Right atrium auricular region (tissue), 2 donors: ENCODE results near the gene C1orf210. TPM values are rescaled to one million over a fixed set of nuclear protein-coding genes. Genes with fewer than 3 reads are reported as not detected.

Source experiments
- DNase-seq: peaks from one replicate; pipeline ENCODE4 v3.0.0-alpha.2; 2019; ENCODE audit warnings: low spot score
- H3K27ac ChIP-seq, 2 donors: fragments of 200-600 bp; sonication (generic); 1 replicate in 1 of 2; 2 replicates in 1 of 2; pipeline ENCODE4 v1.5.1; 2016 to 2019
- H3K27me3 ChIP-seq, 2 donors: fragments of 200-600 bp; sonication (generic); one replicate each; pipeline versions ENCODE4 v1.5.1 to v1.6.0; 2017 to 2019
- H3K36me3 ChIP-seq: fragments of 200-600 bp; sonication (generic); one replicate; pipeline ENCODE4 v1.5.1; 2016
- H3K4me1 ChIP-seq, 2 donors: fragments of 200-600 bp; sonication (generic); one replicate each; pipeline versions ENCODE4 v1.5.1 to v1.6.0; 2017 to 2019
- H3K4me3 ChIP-seq, 2 donors: fragments of 200-600 bp; sonication (generic); 1 replicate in 1 of 2; 2 replicates in 1 of 2; pipeline ENCODE4 v1.5.1; 2017 to 2019; ENCODE audit warnings: mild to moderate bottlenecking in 1 of 2, moderate library complexity in 1 of 2
- H3K9me3 ChIP-seq, 2 donors: fragments of 200-600 bp; sonication (generic); one replicate each; pipeline ENCODE4 v1.5.1; 2019
- total RNA-seq, 2 donors: library from RNA; depleted of rRNA; stranded (reverse); fragments of >200 nt; gene quantifications; one replicate each; pipeline ENCODE4 v1.1.0, GENCODE V29; 2016
- TF ChIP-seq, protein P1 (sequence below), 2 donors: fragments of 200-600 bp; sonication (generic); IDR thresholded peaks; one replicate each; pipeline ENCODE4 v1.5.1; 2019; ENCODE audit warnings: antibody characterized with exemption in 2 of 2

The C1orf210 gene
- total RNA-seq, 2 donors from 2014 or later = not detected

DNA sequence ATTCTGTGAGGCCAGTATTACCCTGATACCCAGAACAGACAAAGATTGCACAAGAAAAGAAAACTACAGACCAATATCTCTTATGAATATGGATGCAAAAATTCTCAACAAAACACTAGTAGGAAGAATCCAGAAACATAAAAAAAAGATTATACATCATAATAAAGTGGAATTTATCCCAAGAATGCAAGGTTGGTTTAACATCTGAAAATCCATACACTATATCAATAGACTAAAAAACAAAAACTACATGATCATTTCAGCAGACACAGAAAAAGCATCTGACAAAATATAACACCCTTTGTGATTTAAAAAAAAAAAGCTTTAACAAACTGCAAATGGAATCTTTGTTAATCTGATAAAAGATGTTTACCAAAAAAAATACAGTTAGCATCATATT, 40.0 kb upstream of the C1orf210 start:
- Histone ChIP-seq H3K4me3 (no peak overlapping the region), H3K36me3 (no peaks in the 10 kb centered on the region), H3K27ac (no peak overlapping the region), H3K27me3 (no peaks in the 10 kb centered on the region), H3K4me1 (peaks cover 0 to 12% of the 10 kb centered on the region in 2 donors), H3K9me3 (peaks cover 0 to 18% of the 10 kb centered on the region in 2 donors)
- DNase-seq = no peak
- TF ChIP-seq, protein P1, sequence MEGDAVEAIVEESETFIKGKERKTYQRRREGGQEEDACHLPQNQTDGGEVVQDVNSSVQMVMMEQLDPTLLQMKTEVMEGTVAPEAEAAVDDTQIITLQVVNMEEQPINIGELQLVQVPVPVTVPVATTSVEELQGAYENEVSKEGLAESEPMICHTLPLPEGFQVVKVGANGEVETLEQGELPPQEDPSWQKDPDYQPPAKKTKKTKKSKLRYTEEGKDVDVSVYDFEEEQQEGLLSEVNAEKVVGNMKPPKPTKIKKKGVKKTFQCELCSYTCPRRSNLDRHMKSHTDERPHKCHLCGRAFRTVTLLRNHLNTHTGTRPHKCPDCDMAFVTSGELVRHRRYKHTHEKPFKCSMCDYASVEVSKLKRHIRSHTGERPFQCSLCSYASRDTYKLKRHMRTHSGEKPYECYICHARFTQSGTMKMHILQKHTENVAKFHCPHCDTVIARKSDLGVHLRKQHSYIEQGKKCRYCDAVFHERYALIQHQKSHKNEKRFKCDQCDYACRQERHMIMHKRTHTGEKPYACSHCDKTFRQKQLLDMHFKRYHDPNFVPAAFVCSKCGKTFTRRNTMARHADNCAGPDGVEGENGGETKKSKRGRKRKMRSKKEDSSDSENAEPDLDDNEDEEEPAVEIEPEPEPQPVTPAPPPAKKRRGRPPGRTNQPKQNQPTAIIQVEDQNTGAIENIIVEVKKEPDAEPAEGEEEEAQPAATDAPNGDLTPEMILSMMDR (IDR thresholded peaks at IDR 0.05) = no peak

DNA sequence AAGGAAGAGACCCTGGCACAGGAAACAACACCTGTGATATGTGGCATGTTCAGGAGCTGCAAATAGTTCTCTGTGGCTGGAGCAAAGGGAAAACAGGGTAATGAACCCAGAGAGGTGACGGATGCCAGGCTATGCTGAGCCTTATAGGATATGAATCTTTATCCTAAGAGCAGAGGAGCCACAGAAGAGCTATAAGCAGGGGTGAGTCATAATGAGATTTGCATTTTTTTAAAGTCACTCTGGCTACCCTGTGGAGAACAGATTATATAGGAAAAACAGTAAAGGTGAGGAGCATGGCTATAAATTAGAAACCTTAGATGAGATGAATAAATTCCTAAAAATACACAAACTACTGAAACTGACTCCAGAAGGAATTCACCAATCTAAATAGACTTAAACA, 39.4 kb upstream of the C1orf210 start:
- H3K4me3 ChIP-seq = no peak overlapping the region
- no peak for DNase-seq
- no peak overlapping the region for H3K27ac ChIP-seq
- H3K4me1 ChIP-seq = peaks cover 0 to 6% of the 10 kb centered on the region in 2 donors
- TF ChIP-seq, protein P1 (IDR thresholded peaks at IDR 0.05) = no peak
- H3K27me3 ChIP-seq = no peaks in the 10 kb centered on the region
- no peaks in the 10 kb centered on the region for H3K36me3 ChIP-seq
- H3K9me3 ChIP-seq = peaks cover 0 to 18% of the 10 kb centered on the region in 2 donors

DNA sequence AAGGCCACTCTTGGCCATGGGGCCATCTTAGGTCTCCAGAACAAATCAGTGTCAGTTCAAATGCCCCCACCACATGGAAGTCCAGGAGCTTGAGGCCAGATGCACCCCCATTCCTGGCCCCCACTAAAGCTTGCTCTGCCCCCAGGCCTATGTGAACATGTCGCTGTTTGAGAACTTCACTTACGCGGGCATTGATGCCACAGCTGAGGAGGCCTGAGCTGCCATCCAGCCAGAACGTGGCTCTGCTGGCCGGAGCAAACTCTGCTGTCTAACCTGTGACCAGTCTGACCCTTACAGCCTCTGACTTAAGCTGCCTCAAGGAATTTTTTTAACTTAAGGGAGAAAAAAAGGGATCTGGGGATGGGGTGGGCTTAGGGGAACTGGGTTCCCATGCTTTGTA, 37.1 kb upstream of the C1orf210 start:
- H3K36me3 ChIP-seq = no peaks in the 10 kb centered on the region
- peaks cover 0 to 14% of the 10 kb centered on the region in 2 donors for H3K9me3 ChIP-seq
- no peak for DNase-seq
- no peaks in the 10 kb centered on the region for H3K4me1 ChIP-seq
- no peak overlapping the region for H3K4me3 ChIP-seq
- TF ChIP-seq, protein P1 (IDR thresholded peaks at IDR 0.05) = no peak
- no peaks in the 10 kb centered on the region for H3K27me3 ChIP-seq
- H3K27ac ChIP-seq = no peak overlapping the region

DNA sequence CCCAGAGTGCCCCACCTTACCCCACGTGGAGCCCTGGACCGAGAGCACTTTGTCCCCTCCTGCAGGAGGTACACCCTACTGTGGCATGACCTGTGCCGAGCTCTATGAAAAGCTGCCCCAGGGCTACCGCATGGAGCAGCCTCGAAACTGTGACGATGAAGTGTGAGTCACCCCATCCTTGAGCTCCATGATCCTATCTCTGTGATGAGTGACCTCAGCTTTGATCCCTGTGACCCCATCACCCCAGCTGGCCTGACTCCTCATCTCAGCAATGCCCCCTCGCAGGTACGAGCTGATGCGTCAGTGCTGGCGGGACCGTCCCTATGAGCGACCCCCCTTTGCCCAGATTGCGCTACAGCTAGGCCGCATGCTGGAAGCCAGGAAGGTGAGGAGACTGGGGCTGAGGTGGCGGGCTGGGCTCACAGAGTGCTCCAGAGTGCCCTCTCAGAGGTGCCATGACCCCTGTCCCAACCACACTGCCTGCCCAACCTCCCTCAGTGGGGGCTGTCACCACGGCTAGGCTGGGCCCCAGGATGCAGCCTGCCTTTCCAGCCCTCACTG, 36.0 kb upstream of the C1orf210 start:
- no peak for DNase-seq
- H3K4me1 ChIP-seq = no peaks in the 10 kb centered on the region
- no peaks in the 10 kb centered on the region for H3K36me3 ChIP-seq

DNA sequence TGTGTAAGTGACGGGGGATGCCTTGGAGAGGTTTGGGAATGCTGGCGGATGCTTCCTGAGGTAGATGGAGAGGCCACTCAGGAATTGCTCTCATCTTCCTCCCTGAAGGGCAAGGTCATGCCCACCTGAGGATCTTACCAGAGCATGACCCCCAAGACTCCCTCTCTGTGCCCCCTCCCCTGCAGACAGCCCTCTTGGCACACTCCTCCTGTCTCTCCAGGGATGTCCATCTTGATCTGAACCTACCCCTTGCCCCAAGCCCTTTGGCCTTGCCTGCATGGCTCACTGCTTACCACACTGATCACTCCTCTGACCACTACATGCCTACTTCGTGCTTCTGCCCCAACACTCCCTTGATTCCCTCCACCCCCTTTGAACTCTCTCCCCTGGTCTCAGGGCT, 34.4 kb upstream of the C1orf210 start:
- H3K27me3 ChIP-seq = no peaks in the 10 kb centered on the region
- TF ChIP-seq, protein P1 (IDR thresholded peaks at IDR 0.05) = no peak

More for the DNA sequence above, 36.0 kb upstream of the C1orf210 start:
- Histone ChIP-seq H3K4me3 (no peak overlapping the region), H3K27me3 (no peaks in the 10 kb centered on the region), H3K27ac (no peak overlapping the region), H3K9me3 (peaks cover 0 to 14% of the 10 kb centered on the region in 2 donors)
- TF ChIP-seq, protein P1 (IDR thresholded peaks at IDR 0.05) = no peak

DNA sequence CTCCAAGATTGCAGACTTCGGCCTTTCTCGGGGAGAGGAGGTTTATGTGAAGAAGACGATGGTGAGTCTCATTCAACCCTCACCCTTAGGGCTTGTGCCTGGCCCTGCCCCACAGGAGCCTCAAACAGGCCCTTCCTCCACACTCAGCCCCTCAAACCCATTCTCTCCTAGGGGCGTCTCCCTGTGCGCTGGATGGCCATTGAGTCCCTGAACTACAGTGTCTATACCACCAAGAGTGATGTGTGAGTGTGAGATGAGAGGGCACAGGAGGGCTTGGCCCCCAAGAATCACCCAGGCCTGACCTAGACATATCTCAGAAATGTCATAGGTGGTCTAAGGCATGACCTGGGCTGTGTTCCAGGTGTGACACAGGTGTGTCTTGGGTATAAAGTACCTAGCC, 33.9 kb upstream of the C1orf210 start:
- no peak for DNase-seq
- Histone ChIP-seq H3K36me3 (no peaks in the 10 kb centered on the region), H3K27me3 (no peaks in the 10 kb centered on the region), H3K9me3 (peaks cover 0 to under 1% of the 10 kb centered on the region in 2 donors), H3K4me3 (no peak overlapping the region), H3K27ac (no peak overlapping the region), H3K4me1 (no peaks in the 10 kb centered on the region)
- TF ChIP-seq, protein P1 (IDR thresholded peaks at IDR 0.05) = no peak

More for the DNA sequence above, 34.4 kb upstream of the C1orf210 start:
- H3K9me3 ChIP-seq = peaks cover 0 to 5% of the 10 kb centered on the region in 2 donors
- no peak overlapping the region for H3K27ac ChIP-seq
- H3K36me3 ChIP-seq = no peaks in the 10 kb centered on the region
- no peaks in the 10 kb centered on the region for H3K4me1 ChIP-seq
- DNase-seq = no peak
- no peak overlapping the region for H3K4me3 ChIP-seq
